HG03457 (cell line): Measurements from ENCODE around the gene LETM1.

ENCODE experiments used
- ATAC-seq: cut with Tn5 transposase; IDR thresholded peaks from one replicate; pipeline ENCODE4 v1.9.1; 2021; ENCODE audit warnings: moderate number of reproducible peaks; ENCODE audit not compliant: unreplicated experiment

The LETM1 gene

DNA sequence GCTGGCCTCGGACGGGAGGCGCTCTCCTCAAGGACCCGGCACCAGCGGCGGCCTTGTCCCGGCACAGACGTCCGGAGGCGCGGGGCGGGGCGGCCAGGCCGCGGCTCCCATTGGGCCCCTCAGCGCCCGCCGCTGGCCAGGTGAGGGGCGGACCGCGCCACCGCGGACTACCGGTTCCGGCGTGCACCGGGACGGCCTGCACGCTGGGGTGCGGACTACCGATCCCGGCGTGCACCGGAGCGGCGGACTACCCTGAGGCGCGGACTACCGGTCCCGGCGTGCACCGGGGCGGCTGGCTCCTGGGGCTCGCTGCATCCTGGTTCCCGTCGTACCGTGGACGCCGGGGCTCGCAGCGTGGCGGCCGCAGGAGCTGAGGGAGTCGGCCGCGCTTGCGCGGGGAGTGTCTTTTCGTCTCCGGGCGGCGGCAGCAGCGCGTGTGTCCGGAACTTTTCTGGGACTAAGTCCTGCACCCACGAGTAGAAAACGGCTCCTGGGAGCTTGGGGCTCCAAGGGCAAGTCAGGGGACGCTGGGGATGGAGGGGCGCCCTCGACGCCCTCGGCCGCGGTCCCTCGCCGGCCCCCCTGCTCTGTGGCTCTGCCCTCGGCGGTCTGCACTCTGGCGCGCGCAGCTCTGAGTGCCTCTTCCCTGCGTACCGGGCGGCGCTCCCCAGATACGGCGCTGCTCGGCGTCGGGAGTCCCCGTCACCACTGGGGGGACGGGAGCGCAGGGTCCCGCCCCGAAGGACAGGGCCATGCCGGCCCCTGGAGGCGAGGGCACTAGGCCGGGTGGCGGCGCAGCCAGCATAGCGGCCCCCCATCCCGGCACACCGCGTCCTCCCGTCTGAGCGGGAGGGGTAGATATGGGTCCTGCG, at the start of gene LETM1:
LETM1 (minus strand) TSS at position 86 of the 872 bp plus-strand sequence. CDS start 206 bp downstream, outside the sequence.
- ATAC-seq, result peak; percentile 75

DNA sequence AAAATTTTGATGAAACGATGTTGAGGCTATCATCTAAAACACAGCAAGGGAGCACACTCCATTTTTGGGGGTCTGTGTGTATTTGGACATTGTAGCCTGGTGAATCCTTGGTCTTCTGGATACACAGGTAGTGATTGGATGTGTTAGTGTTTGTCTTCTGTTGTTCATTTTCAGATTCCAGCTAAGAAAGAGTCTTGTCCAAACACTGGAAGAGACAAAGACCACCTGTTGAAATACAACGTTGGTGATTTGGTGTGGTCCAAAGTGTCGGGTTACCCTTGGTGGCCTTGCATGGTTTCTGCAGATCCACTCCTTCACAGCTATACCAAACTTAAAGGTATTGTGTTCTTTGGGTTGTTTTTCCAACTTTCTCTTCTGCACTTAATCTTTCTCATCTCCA, 48.1 kb upstream of the LETM1 start:
- no peak for ATAC-seq

- no peak for ATAC-seq
Observed at GRCh38 chr4:1903035-1903434, 47.1 kb upstream of the LETM1 start.

- ATAC-seq, result no peak
Observed at GRCh38 chr4:1902243-1902642, 46.3 kb upstream of the LETM1 start.

GRCh38 chr4:1901127-1901526, 45.2 kb upstream of the LETM1 start:
- ATAC-seq, result no peak

DNA sequence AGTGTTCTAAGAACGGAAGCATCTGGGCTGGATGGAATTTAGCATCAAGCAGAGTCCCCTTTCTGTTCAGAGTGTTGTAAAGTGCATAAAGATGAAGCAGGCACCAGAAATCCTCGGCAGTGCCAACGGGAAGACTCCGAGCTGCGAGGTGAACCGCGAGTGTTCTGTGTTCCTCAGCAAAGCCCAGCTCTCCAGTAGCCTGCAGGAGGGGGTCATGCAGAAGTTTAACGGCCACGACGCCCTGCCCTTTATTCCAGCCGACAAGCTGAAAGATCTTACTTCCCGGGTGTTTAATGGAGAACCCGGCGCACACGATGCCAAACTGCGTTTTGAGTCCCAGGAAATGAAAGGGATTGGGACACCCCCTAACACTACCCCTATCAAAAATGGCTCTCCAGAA, 44.7 kb upstream of the LETM1 start:
- ATAC-seq, result no peak

DNA sequence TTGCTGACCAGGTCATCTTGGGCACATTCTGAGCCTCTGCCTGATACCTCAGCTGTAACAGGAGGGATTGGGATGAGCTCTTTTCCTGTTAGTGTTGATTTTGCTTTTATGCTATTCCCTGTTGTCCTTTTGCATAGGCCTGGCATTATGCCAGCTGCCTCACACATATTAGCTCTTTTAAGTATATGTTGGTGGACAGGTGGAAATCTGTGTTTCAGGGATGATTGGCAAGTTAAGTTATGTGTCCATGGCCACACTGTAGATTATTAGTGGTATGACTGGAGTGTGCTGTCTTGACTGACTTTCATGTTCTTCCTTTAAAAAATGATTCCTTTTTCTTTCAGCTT, 44.1 kb upstream of the LETM1 start:
- no peak for ATAC-seq

GRCh38 chr4:1899149-1900086, 43.5 kb upstream of the LETM1 start:
- peak; percentile 72 for ATAC-seq

GRCh38 chr4:1898681-1899080, 42.7 kb upstream of the LETM1 start:
- no peak for ATAC-seq

GRCh38 chr4:1898007-1898406, 42.1 kb upstream of the LETM1 start:
- ATAC-seq, result no peak

GRCh38 chr4:1896658-1896991, 40.7 kb upstream of the LETM1 start:
- no peak for ATAC-seq

DNA sequence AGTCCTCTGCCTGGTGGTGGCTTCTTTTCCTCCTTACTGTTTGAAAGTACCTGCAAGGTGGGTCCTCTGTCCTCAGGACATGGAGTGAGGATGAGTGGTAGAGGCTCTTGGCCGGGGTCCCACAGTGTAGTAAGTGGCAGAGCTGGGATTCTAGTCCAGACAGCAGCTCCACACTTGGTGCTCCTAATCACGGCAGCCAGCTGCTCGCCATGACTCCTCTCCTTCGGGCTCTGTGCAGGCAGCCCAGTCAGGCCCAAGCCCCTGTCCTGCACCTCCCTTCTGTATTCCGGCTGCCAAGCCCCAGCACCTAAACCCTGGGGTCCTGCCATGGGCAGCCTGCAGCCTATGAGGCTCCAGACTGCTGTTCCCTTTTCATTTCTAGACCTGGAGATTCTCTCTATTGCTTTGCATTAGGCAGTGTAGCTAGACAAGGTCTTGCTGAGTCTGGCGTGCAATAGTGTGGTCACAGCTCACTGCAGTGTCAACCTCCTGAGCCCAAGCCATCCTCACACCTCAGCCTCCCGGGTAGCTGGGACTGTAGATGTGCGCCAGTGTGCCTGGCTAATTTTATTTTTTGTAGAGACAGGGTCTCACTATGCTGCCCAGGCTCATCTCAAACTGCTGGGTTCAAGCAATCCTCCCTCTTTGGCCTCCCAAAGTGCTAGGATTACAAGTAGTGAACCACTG, 40.2 kb upstream of the LETM1 start:
- no peak for ATAC-seq

DNA sequence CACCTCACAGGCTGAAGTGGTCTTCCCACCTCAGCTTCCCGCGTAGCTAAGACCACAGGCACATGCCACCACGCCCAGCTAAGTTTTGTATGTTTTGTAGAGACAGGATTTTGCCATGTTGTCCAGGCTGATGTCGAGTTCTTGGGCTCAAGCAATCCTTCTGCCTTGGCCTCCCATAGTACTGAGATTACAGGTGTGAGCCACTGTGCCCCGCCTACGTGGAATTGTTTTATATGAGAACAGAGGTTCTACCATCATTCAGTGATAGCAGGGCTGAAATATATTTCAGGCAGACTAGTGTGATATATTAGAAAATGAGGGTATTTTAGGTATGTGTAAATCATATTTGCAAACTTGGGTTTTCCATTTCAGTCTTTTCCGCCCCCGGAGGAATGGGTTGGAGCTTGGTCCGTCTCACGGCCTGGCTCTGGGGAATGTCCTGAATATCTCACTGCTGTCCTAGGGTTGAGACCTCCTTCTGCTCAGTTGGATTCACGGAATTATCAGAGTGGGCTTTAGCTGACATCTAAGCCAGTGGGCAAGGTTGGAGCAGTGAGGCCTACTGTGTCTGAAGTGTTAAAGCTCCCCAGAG, 35.1 kb upstream of the LETM1 start:
- ATAC-seq, result no peak

- ATAC-seq, result no peak
Observed at GRCh38 chr4:1887052-1887451, 31.1 kb upstream of the LETM1 start.

DNA sequence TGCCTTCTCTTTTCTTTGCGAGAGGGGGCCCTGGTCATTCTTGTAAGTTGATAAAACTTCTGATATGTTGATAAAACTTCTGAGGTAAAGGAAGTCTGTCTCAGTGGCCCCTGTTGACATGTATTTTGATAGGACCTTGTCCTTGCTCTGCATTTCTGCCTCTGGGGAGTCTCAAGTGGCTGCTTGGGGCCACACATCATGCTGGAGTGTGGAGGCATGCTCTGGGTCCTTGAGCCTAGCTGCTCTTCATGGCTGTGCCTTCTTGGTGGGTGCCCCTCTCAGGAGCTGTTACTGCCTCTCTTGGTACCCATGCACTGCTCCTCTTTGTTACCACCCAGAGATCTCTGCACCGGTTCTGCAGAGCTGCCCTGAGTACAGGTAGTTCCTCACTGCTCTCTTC, 29.5 kb upstream of the LETM1 start:
- ATAC-seq, result no peak

DNA sequence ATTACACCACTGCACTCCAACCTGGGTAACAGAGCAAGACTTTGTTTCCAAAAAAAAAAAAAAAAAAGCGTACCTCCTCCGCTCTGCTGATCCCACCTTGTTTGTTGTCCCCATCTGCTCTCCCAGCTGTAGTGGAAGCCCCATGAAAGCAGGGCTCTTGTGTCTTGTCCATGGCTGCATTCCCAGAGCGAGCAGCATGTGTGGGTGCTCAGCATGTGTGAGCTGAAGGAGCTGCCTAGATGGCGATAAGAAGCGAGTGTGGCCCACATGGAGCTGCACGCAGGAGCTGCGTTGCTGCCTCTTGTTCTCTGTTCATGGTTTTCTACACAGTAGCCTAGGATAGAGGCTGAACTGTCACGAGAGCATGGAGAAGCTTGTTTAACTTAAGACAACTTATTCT, 27.6 kb upstream of the LETM1 start:
- ATAC-seq, result no peak

DNA sequence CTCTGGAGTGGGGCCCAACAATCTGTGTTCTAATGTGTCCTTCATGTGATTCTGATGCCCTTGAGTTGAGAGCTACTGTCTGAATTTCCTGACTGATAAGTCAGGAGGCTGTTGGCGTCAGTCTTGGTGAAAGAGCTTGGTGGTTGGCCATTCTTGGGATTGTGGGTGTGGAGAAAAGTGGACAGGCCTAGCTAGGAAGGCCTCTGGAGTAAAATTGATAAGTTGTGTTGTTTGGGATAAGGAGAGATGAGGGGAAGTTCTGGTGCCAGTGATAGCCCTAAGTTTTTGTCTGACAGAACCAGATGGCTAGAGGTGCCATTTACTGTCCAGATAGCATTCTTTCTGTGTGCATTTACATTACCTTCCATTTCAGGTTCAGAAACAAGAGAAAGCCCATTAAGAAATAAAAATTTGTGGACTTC, 26.9 kb upstream of the LETM1 start:
- no peak for ATAC-seq

DNA sequence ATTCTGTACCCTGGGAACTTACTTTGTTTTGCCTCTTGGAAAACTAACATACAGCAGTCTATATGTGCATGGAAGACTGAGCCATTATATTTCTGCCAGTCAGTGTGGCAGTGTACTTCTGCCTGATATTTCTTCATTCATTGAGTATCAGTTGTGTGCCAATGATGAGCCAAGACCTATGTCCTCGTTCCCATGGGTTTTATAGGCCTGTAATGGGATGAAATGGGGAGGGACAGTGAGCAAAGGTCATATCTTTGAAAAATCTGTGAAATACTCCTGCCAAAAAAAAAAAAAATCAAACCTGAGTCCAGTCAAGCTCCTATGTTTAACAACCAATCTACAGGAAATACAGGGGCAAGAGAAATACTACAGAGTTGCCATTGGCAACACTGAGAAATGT, 24.4 kb upstream of the LETM1 start:
- no peak for ATAC-seq

- ATAC-seq, result no peak
Observed at GRCh38 chr4:1879485-1879884, 23.5 kb upstream of the LETM1 start.

DNA sequence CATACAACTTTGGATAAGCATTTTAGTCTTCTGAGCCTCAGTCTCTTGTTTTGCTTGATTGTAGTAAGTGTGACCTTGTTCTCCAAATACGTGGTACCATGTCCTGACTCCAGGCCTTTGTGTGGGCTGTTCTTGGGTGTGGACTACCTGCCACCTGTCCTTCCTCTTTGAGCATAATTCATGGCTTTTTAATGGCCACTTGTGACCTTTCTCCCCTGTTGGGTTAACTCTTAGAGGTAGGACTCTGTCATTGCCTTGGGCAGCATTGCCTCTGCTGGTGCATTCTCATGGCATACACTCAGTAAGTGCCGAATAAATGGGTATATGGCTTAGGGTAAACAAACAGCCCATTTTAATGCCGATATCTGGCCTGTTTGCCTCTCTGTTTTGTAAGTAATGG, 18.2 kb upstream of the LETM1 start:
- no peak for ATAC-seq

- no peak for ATAC-seq
Observed at GRCh38 chr4:1873776-1874175, 17.8 kb upstream of the LETM1 start.
